GM12874 (cell line): ENCODE measurements around the gene SURF2.
A peak's percentile ranks its signal among the peaks of the same experiment; 100 is the strongest.

ENCODE experiments used
- CTCF ChIP-seq: IDR thresholded peaks from 2 replicates; pipeline ENCODE4 v1.5.1; 2011; ENCODE audit warnings: low read depth, mild to moderate bottlenecking, control low read depth, low read length, moderate library complexity; ENCODE audit not compliant: insufficient read depth

Gene SURF2

GRCh38 chr9:133390713-133391112 lies 34.4 kb downstream of the SURF2 start:
- no peak for TF ChIP-seq CTCF

- TF ChIP-seq CTCF, result no peak
Measured at GRCh38 chr9:133393399-133393798, 37.0 kb downstream of the SURF2 start.

- no peak for TF ChIP-seq CTCF
Measured at GRCh38 chr9:133394687-133395271, 38.4 kb downstream of the SURF2 start.

- peak; percentile 34; the same call in 1 of the 2 replicates for TF ChIP-seq CTCF
Measured at GRCh38 chr9:133396952-133397351, 40.6 kb downstream of the SURF2 start.

GRCh38 chr9:133397370-133397769 lies 41.0 kb downstream of the SURF2 start:
- no peak for TF ChIP-seq CTCF

- TF ChIP-seq CTCF, result no peak
Measured at GRCh38 chr9:133397895-133398294, 41.5 kb downstream of the SURF2 start.

GRCh38 chr9:133400292-133400691 lies 43.9 kb downstream of the SURF2 start:
- no peak for TF ChIP-seq CTCF
